SIG-M5 treated with dmso at 0.1 percent for 504 hours (cell line): Measurements from ENCODE around the gene SVOPL.

Source experiments
- DNase-seq: peaks from one replicate; lab custom pipeline; 2025; ENCODE audit not compliant: unreplicated experiment; lab: John Stamatoyannopoulos, UW

SVOPL gene

DNA sequence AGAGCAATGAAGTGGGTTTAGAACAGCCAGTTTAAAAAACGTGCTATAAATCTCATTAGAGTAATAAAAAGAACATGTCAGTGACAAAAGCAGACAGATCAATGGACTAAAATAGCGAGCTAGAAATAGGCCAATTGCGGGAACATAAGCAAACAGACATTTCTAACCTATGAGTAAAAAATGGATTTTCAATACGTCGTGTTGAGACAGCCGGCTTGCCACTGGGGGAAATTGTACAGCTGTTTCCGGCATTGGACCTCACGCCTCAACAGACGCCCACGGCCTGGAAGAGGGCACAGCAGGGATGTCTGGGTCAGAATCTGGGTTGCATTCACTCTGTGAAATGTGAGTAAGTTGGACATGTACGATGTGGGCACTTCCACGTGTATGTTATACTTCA, 92.9 kb downstream of the SVOPL start:
- DNase-seq = no peak

DNA sequence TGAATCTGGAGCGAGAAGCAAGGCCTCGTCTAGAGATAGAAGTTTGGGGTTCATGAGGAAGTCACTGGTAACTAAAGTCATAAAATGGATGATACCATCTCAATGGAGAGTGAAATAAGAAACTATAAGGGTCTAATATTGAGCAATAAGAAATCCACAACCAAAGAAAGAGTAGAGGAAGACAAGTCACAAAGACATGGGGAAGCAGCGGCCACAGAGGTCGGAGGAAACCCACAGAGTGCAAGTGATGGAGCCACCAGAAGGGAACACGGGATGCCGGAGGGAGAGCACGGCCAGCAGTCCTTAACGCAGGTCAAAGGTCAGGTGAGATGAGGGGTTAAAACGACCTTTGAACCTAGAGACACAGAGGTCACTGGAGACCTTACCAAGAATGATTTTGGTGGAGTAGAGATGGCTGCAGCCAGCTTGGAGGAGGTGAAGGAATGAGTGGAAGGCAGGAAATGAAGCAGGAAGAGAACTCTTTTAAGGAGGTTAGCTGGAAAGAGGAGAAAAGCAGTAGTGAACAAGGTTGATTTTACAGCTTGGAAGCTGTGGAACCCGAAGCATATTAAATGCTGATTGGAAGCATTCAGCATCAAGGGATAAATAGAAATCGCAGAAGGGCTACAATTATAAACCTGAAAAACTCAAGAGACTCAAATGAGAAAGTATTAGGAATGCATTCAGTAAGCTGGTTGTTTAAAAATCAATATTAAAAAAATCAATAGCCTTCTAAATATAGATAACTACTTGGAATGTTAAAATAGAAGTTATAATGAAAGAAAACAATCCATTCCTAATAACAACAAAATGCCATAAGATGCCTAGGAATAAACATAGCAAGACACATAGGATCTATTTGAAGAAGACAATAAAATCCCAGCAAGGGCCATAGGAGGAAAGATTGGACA, 93.7 kb downstream of the SVOPL start:
- DNase-seq = peak; percentile 41

DNA sequence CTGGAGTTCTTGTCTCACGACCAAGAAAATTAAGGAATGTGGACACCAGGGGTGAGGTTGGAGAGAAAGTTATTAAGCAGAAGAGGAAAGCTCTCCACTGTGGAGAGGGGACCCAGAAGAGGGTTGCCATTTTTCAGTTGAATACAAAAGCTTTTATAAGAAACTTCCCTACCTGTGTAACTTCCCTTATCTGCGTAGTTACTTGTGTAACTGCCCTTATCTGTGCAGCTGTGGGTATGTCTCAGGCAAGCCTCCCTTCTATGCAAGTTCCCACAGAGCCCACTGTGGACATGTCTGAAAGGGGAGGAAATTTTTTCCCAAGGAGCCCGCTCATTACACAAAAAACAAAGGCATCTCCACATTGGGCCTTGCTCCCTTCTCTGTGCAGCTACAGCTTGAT, 94.9 kb downstream of the SVOPL start:
- DNase-seq = peak; percentile 55

DNA sequence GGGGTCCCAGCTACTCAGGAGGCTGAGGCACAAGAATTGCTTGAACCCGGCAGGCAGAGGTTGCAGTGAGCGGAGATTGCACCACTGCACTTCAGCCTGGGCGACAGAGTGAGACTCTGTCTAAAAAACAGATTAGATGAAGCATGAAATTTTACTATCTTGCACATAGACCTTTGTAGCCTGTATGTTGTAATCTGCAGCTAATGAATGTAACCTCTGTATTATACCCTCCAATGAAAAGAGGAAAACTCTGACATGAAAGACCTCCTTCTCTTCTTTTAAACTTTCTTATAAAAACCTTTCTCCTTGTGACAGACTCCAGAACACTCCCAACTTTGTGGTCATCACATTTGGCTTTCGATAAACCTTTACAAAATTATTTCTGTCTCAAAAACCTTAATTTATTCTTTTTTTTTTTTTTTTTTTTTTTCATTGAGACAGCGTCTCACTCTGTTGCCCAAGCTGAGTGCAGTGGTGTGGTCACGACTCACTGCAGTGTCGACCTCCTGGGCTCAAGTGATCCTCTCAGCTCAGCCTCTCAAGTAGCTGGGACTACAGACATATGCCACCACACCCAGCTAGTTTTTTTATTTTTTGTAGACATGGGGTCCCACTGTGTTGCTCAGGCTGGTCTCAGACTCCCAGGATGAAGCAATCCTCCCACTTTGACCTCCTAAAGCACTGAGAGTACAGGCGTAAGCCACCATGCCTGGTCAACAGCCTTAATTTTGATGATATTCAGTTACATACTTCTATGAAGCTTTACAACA, 97.4 kb downstream of the SVOPL start:
- peak; percentile 28 for DNase-seq

DNA sequence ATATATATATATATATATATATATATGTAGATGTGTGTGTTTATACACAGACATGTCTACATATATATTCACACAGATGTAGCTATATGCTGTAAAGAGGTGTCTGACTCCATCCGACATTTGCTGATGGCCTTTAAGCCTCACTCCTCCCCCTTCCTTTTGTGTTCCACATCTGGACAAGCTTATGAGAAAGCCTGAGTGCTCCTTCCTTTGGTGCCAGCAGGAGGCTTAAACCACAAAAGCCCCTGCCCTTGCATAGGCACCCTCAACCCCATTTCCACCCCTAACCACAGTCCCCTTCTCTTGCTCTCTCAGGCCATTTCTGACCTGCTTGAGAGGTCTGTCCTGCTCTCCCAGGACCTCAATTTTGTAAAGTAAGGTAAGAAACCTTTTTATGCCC, 98.7 kb downstream of the SVOPL start:
- DNase-seq = no peak

GRCh38 chr7:138595454-138595853, 105.7 kb downstream of the SVOPL start:
- no peak for DNase-seq

GRCh38 chr7:138590154-138590553, 111.0 kb downstream of the SVOPL start:
- DNase-seq = no peak

- no peak for DNase-seq
Measured at GRCh38 chr7:138588986-138589385, 112.2 kb downstream of the SVOPL start.

DNA sequence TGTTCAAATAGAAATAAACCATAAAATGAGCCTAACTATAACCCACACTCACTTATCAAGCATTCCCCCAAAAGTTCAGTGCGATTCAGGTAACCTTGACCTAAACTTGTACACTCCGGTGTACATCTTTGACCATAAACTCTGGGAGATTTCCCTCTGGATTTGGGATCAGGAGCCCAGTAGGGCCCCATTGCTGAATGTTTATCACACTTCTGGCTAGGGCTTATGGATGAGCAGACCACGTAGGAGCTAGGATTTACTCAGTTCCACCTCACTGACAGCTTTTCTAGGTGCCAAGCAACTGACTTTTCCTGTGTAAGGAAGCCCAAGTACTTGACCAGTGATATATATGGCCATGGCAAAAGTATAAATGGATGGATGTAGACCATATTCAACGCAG, 113.7 kb downstream of the SVOPL start:
- no peak for DNase-seq

- DNase-seq = no peak
Measured at GRCh38 chr7:138585283-138585993, 115.7 kb downstream of the SVOPL start.

DNA sequence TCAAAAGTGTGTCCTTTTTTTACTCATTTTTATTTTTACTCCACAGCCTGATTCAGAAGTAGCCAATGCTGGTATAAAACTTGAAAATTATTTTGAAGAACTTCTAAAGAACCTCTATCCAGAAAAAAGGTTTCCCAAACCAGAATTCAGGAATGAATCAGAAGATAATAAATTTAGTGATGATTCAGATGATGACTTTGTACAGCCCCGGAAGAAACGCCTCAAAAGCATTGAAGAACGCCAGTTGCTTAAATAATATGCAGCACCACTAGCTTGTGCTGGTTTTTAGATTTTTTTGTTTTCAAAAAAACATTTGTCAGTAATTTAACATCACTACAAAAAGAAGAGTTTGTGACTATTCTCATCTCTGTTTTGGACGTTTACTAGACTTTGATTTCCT, 116.5 kb downstream of the SVOPL start:
- DNase-seq = no peak

DNA sequence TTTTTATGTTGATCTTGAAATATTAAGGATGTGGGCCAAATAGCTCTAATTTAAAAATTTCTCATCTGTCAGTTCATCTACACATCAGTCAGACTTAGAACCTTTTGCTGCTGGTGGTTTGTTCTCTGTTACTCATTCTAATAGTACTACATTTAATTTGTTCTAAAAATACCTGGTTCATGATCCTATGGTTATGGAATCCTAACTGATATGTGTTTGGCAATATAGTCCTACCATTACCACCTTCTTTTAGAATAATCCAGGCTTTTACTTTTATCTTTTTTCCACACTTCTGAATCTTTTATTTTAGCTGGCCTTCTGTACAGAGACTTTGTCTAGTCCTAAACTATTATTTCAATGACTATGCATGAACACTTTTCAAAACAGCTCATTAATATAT, 116.9 kb downstream of the SVOPL start:
- DNase-seq = no peak

GRCh38 chr7:138581065-138581464, 120.1 kb downstream of the SVOPL start:
- DNase-seq = no peak

GRCh38 chr7:138579671-138580070, 121.5 kb downstream of the SVOPL start:
- no peak for DNase-seq

DNA sequence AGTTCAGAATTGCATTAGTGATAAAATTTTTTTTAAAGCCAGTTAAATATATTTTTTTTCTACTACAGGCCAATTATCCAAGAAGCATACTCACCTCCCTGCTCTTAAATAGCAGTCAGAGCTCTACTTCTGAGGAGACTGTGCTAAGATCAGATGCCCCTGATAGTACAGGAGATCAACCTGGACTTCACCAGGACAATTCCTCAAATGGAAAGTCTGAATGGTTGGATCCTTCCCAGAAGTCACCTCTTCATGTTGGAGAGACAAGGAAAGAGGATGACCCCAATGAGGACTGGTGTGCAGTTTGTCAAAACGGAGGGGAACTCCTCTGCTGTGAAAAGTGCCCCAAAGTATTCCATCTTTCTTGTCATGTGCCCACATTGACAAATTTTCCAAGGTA, 122.0 kb downstream of the SVOPL start:
- DNase-seq = no peak

DNA sequence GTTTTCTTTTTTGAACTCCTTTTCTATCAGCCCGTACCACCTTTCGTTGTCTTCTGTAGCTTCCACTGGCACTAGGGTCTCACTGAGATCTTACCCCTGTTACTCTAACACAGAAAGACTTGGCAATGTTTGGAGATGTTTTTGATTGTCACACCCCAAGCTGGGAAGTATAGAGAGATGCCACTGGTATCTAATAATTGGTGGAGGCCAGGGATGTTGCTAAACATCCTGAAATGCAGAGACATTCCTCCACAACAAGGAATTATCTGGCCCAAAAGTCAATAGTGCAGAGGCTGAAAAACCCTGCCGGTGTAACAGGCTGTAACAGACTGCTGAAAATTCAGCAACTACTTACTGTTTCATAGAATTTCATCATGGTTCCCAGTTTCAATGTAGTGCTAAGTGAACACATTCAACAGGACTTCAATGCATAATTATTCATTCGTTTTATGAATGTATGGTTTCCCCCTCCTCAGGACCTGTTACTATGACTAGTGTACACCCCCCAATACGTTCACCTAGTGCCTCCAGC, 125.2 kb downstream of the SVOPL start:
- no peak for DNase-seq

- no peak for DNase-seq
Measured at GRCh38 chr7:138573741-138574140, 127.4 kb downstream of the SVOPL start.

GRCh38 chr7:138570715-138571114, 130.4 kb downstream of the SVOPL start:
- no peak for DNase-seq

DNA sequence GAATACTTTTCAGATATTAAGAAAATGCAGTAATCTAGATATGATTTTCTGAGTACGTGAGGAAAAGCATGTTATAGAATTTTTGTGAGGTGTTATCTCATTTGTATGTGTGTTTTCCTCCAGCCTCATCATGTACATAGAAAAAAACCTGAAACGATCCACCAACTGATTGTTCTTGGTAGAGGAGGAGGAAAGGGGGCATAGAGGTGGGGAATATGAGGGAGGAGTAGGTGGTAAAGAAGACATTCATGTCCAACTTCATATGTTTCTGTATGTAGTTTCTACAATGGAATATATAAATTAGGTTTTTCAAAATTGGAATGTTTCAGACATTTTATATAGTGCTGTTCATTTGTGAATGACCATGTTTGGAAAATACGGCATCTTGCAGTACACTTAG, 131.7 kb downstream of the SVOPL start:
- DNase-seq = no peak

- no peak for DNase-seq
Measured at GRCh38 chr7:138568655-138569054, 132.5 kb downstream of the SVOPL start.

DNA sequence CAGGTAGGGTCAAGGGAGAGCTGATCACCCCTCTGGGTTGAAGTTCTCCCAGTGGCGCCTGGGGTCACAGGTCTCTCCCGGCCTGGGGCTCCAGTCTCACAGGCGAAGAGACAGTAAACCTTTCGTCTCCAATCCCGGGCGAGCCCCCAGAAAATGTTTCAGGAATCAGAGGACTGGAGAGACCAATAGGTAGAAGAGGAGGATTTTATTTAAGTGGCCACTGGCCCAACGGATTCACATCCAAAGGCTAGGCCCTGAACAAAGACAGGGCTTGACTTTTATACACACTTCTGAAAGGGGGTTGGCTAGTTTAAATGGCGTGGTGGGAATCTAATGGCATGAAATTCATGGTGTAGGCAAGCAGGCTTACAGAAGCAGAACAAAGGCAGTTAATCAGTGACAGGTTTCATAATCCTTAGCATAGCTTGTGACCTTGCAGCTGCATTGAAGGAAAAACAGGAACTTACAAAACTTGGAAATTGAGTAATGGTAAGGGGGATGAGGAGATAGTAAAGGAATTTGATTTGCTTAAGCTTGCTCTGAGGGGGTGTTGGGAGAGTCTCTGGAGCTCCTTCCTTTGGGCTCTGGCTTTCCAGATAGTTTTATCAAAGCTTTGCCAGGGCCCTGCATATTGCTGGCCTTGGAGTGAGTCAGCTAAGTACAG, 135.6 kb downstream of the SVOPL start:
- peak; percentile 96 for DNase-seq
